Body of pancreas (tissue), 4 donors: ENCODE measurements around the gene AGRP.

Experiments used
- POLR2A ChIP-seq, 3 donors: fragments of 450-650 bp; IDR thresholded peaks; one replicate each; pipeline ENCODE4 v1.6.1; 2016; ENCODE audit warnings: antibody characterized with exemption in 3 of 3, mild to moderate bottlenecking in 2 of 3
- TF ChIP-seq, protein P1 (sequence below), 7 experiments: fragments of 450-650 bp in 4 of 7; fragments of 200-600 bp in 3 of 7; sonication (generic) in 3 of 7; IDR thresholded peaks; one replicate each; pipeline ENCODE4 v1.5.1; 2016 to 2019; ENCODE audit warnings: antibody characterized with exemption in 7 of 7

DNA sequence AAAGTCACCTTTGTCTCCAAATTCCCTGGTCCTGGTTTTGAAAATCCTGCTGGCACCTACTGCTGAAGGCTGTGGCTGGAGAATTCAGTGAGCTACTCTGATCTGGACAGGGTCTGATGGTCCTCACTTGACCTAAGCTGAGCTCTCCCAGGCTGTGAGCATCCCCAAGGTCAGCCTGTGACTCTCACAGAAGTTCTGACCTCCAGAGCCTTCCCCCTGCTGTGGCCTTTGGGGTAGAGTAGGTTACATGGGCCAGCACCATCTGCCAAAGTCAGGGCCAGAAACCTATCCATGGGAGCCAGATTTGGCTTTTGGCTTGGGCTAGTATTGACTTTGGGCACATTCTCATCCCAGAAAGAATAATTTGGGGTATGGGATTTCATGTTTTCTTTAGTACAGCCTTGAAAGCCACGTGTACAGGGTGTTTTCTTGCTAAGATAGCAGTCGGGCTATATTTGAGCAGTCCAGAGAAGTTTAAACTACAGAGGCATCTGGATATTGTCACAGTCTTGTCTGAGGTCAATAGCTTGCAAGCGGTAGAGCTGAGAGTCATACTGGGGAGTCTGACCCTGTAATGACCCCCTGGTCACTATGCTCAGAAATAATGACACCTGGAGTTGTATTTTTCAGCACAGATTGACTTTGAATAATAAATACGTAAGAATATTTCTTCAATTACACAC lies 6.2 kb upstream of the AGRP start:
- TF ChIP-seq POLR2A (IDR thresholded peaks at IDR 0.05) = no peak
- TF ChIP-seq, protein P1, sequence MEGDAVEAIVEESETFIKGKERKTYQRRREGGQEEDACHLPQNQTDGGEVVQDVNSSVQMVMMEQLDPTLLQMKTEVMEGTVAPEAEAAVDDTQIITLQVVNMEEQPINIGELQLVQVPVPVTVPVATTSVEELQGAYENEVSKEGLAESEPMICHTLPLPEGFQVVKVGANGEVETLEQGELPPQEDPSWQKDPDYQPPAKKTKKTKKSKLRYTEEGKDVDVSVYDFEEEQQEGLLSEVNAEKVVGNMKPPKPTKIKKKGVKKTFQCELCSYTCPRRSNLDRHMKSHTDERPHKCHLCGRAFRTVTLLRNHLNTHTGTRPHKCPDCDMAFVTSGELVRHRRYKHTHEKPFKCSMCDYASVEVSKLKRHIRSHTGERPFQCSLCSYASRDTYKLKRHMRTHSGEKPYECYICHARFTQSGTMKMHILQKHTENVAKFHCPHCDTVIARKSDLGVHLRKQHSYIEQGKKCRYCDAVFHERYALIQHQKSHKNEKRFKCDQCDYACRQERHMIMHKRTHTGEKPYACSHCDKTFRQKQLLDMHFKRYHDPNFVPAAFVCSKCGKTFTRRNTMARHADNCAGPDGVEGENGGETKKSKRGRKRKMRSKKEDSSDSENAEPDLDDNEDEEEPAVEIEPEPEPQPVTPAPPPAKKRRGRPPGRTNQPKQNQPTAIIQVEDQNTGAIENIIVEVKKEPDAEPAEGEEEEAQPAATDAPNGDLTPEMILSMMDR (IDR thresholded peaks at IDR 0.05) = no peak
